Ramos (cell line): Measurements from ENCODE around the gene RNU5B-1.

Experiments used
- in situ Hi-C: fragments of 300-500 bp; cut with MboI; formaldehyde crosslinking; loops from one replicate; pipeline ENCODE4 v1.14.3; 2022; ENCODE audit warnings: low sequenced_read_pairs; ENCODE audit not compliant: unreplicated experiment

RNU5B-1 gene

GRCh38 chr15:65326117-65326526 lies 21.6 kb downstream of the RNU5B-1 start:
- in situ Hi-C loops, result no loop called here

- in situ Hi-C loops, result no loop called here
Measured at GRCh38 chr15:65326818-65327217, 22.3 kb downstream of the RNU5B-1 start.

- in situ Hi-C loops, result no loop called here
Measured at GRCh38 chr15:65327651-65328393, 23.3 kb downstream of the RNU5B-1 start.

GRCh38 chr15:65328506-65329287 lies 24.2 kb downstream of the RNU5B-1 start:
- in situ Hi-C loops, result no loop called here

GRCh38 chr15:65329288-65329983 lies 25.0 kb downstream of the RNU5B-1 start:
- in situ Hi-C loops, result no loop called here

GRCh38 chr15:65329984-65330735 lies 25.7 kb downstream of the RNU5B-1 start:
- in situ Hi-C loops, result no loop called here

GRCh38 chr15:65330934-65331645 lies 26.6 kb downstream of the RNU5B-1 start:
- in situ Hi-C loops, result no loop called here

GRCh38 chr15:65331811-65332210 lies 27.3 kb downstream of the RNU5B-1 start:
- in situ Hi-C loops, result no loop called here

- in situ Hi-C loops, result no loop called here
Measured at GRCh38 chr15:65332391-65333147, 28.1 kb downstream of the RNU5B-1 start.

GRCh38 chr15:65333148-65333820 lies 28.8 kb downstream of the RNU5B-1 start:
- in situ Hi-C loops, result no loop called here

GRCh38 chr15:65333856-65334255 lies 29.4 kb downstream of the RNU5B-1 start:
- in situ Hi-C loops, result no loop called here

GRCh38 chr15:65334586-65335231 lies 30.2 kb downstream of the RNU5B-1 start:
- in situ Hi-C loops, result no loop called here

- in situ Hi-C loops, result no loop called here
Measured at GRCh38 chr15:65335278-65336055, 31.0 kb downstream of the RNU5B-1 start.

- in situ Hi-C loops, result no loop called here
Measured at GRCh38 chr15:65336493-65337435, 32.3 kb downstream of the RNU5B-1 start.

- in situ Hi-C loops, result no loop called here
Measured at GRCh38 chr15:65337436-65338070, 33.1 kb downstream of the RNU5B-1 start.

GRCh38 chr15:65338366-65338765 lies 33.9 kb downstream of the RNU5B-1 start:
- in situ Hi-C loops, result no loop called here
